Coronary artery (tissue), 2 donors: ENCODE data around the gene PPP1R36.

ENCODE experiments used
- DNase-seq: peaks from one replicate; pipeline ENCODE4 v3.0.0-alpha.2; 2017; ENCODE audit warnings: low spot score
- H3K27ac ChIP-seq, 2 donors: fragments of 200-600 bp; sonication (generic); one replicate each; pipeline ENCODE4 v1.5.1; 2016 to 2019
- H3K4me3 ChIP-seq: fragments of 200-600 bp; sonication (generic); 2 replicates; pipeline ENCODE4 v1.5.1; 2016; ENCODE audit warnings: mild to moderate bottlenecking, moderate library complexity
- TF ChIP-seq, protein P1 (sequence below): fragments of 200-600 bp; sonication (generic); IDR thresholded peaks from one replicate; pipeline ENCODE4 v1.5.1; 2019; ENCODE audit warnings: antibody characterized with exemption

The PPP1R36 gene

DNA sequence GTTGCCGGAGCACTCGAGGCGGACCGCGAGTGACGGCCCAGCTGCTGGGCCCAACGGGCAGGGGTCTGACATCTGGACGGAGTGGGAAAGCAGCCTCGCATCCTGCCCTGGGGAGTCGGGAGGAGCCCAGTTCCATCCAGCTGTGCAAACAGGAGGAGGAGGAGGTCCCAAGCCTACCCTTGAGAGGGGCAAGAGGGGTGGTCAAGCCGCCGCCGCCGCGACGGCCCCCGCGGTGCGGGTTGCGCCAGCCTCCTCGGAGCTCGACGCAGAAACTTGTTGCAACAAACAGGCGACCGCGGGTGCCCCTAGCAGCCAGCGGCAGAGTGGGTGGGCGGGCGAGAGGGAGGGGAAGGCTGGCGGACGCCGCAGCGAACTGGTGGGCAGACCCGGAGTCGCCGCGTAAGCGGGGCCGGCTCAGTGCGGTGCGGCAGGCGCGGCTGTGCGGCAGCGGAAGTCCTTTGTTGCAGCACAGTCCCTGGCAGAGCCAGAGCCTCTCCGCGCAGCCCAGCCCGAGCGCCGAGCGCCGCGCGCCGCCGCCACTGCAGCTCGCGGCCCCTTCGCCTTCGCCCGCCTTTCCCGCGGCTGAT lies 45.4 kb upstream of the PPP1R36 start, which contains the start of gene ZBTB1:
ZBTB1 (plus strand) TSS at position 461 of the 587 bp plus-strand sequence. CDS start 16,735 bp downstream, outside the sequence.
- TF ChIP-seq, protein P1, sequence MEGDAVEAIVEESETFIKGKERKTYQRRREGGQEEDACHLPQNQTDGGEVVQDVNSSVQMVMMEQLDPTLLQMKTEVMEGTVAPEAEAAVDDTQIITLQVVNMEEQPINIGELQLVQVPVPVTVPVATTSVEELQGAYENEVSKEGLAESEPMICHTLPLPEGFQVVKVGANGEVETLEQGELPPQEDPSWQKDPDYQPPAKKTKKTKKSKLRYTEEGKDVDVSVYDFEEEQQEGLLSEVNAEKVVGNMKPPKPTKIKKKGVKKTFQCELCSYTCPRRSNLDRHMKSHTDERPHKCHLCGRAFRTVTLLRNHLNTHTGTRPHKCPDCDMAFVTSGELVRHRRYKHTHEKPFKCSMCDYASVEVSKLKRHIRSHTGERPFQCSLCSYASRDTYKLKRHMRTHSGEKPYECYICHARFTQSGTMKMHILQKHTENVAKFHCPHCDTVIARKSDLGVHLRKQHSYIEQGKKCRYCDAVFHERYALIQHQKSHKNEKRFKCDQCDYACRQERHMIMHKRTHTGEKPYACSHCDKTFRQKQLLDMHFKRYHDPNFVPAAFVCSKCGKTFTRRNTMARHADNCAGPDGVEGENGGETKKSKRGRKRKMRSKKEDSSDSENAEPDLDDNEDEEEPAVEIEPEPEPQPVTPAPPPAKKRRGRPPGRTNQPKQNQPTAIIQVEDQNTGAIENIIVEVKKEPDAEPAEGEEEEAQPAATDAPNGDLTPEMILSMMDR: no peak
- DNase-seq: peak; percentile 95
- H3K4me3 ChIP-seq: peak within 1 kb of the TSS; percentile 91
- H3K27ac ChIP-seq: peak within 1 kb of the TSS; percentile 99 to 100

DNA sequence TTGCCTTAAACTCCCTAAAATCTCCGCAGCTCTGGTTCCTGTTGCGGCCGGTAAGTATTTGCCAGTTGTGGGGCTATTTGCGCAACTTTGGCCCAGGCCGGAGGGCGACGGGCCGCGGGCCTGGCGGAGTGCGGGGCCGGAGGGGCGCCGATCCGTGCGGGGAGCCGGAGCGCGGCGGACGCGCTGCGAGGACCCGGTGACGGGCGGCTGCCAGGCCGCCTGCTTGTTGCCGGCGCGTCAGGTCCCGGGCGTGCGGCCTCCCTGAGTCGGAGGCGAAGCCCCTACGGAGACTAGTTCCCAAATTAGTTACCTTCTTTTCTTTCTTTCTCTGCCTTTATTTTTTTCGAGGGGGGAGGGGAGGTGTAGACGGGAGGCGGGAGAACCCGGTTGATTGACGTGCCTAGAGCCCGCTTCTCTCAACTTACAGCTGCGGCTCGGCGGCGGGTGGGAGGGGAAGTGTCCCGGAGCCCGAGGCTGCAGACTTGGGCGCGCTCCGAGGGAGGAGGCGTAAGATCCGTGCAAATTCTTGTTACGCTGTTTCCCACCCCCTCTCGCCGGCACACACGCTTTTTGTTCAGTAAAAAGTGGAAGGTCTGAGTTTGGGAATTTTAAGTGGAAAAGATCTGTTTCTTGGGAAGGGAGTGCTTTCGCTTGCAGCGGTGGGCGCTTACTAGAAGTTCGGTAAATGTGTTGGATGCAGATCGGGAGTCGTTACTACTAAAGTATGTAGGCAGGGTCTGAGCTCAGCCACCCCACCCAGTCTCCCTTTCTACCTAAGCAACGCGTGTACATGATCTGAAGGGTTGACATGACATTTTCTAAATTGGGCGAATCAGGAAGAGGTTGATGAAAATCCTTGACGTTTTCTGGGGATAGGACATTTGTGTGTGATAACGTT lies 44.6 kb upstream of the PPP1R36 start:
- TF ChIP-seq, protein P1: no peak
- DNase-seq: peak; percentile 90
- peak overlapping the region; percentile 91 for H3K4me3 ChIP-seq
- H3K27ac ChIP-seq: peak overlapping the region; percentile 99 to 100

DNA sequence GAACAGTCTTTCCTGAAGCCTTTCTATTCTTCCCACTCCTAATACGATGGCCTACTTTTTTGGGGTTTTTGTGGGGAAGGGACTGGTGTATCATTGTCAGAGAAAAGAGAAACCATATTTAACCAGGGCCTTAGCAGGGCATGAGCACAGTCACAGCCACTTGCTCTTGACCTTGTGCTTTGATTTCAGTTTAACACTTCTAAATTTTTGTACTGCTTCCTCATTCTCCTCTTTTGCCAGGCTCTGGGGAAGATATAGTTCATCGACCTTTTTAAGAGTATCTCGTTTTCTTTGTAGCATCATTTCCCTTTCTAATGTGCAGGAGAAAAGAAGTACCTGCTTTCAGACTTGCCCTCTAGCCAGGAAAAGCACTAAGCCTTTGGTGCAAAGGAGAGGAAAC lies 43.0 kb upstream of the PPP1R36 start:
- TF ChIP-seq, protein P1: no peak
- Histone ChIP-seq H3K4me3 (peak overlapping the region; percentile 91), H3K27ac (peak overlapping the region in 1 of 2 donors; percentile 18)
- no peak for DNase-seq

DNA sequence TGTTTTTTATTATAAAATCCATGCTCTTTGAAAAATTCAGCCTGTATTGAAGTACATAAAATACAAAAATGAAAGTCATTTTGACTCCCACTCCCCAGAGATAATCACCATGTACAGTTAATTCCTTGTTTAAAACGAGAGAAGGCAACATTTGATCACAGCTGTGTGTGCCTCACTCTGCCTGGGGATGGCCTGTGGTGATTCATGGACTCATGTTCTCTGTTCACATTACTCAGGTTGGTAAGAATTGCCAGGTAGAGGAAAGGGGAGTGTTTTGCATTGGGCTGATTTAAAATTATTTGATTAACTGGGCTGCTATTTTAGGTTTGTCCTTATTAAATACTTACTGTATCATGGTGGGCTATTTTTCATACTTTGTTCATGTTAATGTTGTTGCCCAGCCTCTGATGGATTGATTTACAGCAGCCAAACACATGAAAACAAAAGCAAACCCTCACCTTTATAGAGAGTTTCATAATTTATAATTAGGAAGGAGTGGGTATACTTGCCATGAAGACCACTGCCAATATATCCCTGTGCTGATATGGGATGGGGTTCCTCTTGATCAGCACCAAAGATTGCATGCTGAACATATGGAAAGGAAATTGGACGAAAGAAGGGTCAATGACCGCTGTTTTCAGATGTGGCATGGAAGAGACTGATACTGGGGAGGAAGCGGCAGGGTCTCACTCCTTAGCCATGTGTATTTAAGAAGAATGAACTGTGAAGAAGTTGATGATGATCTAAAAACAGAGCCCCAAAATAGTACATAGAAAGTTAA lies 42.2 kb upstream of the PPP1R36 start:
- Histone ChIP-seq H3K4me3 (peak overlapping the region; percentile 10), H3K27ac (no peak overlapping the region)
- DNase-seq: no peak
- TF ChIP-seq, protein P1: no peak

DNA sequence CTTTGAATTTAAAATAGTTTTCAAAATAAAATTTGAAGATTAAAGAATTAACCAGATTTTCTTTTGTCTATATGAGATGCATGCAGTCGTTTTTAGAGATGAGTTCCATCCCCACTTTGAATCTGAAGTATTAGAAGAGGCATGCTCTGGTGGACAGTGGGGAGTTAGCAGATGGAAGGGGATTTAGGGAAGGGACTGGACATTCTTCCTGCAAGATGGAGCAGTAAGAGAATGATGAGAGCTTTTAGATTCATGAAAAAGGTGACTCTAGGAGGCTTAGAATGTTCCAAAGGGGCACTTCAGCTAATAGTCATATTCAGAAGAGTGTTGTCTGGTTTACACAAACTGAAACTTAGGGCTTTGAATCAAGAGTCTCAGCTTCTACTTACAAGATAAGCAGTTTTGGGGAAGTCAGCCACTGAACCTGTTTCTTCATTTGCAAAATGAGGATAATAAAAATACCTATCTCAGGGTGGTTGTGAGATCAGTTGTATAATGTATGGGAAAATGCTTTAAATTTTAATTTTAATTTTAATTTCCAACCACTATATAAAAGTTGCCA lies 41.5 kb upstream of the PPP1R36 start:
- TF ChIP-seq, protein P1: no peak
- DNase-seq: no peak
- no peak overlapping the region for H3K27ac ChIP-seq
- H3K4me3 ChIP-seq: no peak overlapping the region

DNA sequence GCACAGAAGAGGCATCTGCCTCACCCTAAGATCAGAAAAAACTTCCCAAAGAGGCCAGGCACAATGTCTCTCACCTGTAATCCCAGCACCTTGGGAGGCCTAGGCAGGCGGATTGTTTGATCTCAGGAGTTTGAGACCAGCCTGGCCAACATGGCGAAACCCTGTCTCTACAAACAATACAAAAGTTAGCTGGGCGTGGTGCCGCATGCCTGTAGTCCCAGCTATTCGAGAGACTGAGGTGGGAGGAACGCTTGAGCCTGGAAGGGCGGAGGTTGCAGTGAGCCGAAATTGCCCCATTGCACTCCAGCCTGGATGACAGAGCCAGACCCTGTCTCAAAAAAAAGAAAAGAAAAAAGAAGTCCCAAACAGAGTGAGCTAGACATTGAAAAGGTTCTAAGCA lies 40.7 kb upstream of the PPP1R36 start:
- Histone ChIP-seq H3K4me3 (no peak overlapping the region), H3K27ac (no peak overlapping the region)
- TF ChIP-seq, protein P1: no peak
- no peak for DNase-seq
